ENCODE results near the gene PRSS36.

- TF ChIP-seq SP1 (IDR thresholded peaks at IDR 0.05) (no peak), BHLHE40 (IDR thresholded peaks at IDR 0.05; ENCODE audit: borderline replicate concordance) (no peak), ZNF384 (IDR thresholded peaks at IDR 0.05) (no peak), ARNT (IDR thresholded peaks at IDR 0.05) (no peak), ELF4 (IDR thresholded peaks at IDR 0.05) (no peak), SUZ12 (IDR thresholded peaks at IDR 0.05) (no peak), PKNOX1 (IDR thresholded peaks at IDR 0.05) (no peak), NFRKB (IDR thresholded peaks at IDR 0.05) (no peak), FOXM1 (IDR thresholded peaks at IDR 0.05; ENCODE audit: borderline replicate concordance) (no peak), TARDBP (IDR thresholded peaks at IDR 0.05) (no peak), FOXA1 (IDR thresholded peaks at IDR 0.05) (no peak), L3MBTL2 (conservative IDR thresholded peaks at IDR 0.05) (no peak), FOXK2 (IDR thresholded peaks at IDR 0.05) (no peak)
Observed at GRCh38 chr16:31179219-31179746, 29.4 kb upstream of the PRSS36 start.
